Measurements from ENCODE around the gene KCNH1. TPM values are rescaled to one million over a fixed set of nuclear protein-coding genes. Genes with fewer than 3 reads are reported as not detected.
"Not testable (repeated sequence)": the region's sequence is repeated elsewhere in the genome, so short reads cannot be mapped to it uniquely, and the experiment has no call there.

KCNH1 gene
- total RNA-seq, 1 donor, result under 0.01 TPM

DNA sequence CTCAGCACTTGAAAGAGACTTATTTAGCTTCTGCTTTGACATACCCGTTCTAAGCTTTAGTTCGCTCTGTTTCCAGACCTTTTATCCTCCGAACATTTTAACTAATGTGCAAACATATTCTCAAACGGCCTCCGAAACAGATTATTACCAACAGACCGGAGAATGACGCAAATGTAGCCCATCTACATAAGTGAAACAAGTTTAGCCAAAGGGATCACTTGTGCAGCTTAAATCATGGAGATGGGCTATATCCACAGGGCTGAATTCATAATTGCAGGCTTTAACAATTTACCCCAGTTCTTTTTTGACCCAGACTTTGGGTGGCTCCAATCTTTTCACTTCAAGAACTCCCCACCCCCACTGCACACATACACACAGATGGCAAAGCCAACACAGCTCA, 119.7 kb downstream of the KCNH1 start:
- DNase-seq (ENCODE audit: low read depth in 2 of 3, low spot score in 2 of 3), result no peak

DNA sequence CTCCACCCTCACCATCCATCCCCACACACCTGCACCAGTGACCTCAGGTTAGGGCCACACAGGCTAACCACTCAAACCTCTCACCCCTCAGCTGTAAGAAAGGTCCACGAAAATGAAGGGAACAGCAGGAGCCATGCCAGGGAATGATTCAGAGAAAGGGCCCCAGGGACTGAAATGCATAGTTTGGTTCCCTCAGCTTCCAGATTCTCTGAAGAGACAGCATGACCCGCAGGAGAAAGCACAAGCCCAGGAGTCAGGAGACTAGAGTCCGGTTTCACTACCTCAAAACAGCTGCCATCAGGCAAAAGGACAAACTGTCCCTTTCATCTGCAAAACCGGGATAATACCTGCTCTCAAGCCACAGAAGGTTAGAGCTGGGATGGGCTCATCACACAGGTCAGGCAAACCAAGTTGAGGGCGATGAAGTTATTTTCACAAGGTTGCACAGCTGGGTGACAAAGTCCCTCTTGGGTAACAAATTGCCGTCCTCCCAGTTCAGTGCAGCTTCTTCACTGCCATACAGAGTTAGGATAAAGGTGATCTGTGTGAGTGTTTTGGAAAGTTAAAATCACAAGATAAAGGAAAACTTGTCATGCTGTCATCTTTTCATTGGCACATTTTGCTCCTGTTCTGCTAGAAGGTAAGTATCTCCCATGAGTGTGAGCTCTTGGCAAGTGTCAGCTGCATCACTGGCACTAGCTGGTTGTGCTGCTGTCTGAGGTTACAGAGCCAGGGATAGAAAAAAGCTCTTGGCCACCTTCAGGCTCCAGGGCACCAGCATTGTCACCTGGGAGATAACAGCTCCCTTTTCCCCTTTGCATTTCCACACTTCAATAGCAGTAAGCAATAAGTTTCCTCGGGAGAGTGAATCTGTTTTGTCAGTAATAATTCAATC, 120.4 kb downstream of the KCNH1 start:
- no peak for DNase-seq (ENCODE audit: low read depth in 2 of 3, low spot score in 2 of 3)

DNA sequence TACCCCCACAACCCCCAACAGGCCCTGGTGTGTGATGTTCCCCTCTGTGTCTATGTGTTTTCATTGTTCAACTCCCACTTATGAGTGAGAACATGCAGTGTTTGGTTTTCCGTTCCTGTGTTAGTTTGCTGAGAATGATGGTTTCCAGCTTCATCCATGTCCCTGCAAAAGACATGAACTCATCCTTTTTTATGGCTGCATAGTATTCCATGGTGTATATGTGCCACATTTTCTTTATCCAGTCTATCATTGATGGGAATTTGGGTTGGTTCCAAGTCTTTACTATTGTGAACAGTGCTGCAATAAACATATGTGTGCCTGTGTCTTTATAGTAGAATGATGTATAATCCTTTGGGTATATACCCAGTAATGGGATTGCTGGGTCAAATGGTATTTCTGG, 122.8 kb downstream of the KCNH1 start:
- DNase-seq (ENCODE audit: low read depth in 2 of 3, low spot score in 2 of 3), result not testable (repeated sequence)

DNA sequence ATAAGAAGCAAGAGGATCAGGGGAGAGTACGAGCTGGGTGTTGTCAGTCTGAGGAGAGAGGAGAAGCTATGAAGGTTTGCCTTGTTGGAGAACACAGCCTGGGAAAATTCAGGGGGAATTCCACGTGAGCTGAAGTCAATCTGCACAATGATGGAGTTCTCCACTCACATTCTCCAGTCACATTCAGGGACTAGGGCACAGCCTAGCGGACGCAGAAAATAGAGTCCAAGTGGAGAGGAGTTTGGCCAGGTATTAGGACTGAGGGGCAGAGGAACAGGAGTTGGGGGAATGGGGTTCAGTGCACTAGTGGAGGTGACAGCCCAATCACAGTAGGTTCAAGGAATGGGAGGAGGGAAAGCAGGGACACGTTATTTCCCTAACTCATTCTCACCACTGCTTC, 124.0 kb downstream of the KCNH1 start:
- no peak for DNase-seq (ENCODE audit: low read depth in 2 of 3, low spot score in 2 of 3)

GRCh38 chr1:211007830-211008229, 126.1 kb downstream of the KCNH1 start:
- no peak for DNase-seq (ENCODE audit: low read depth in 2 of 3, low spot score in 2 of 3)

- not testable (repeated sequence) for DNase-seq (ENCODE audit: low read depth in 2 of 3, low spot score in 2 of 3)
These were observed 138.0 kb downstream of the KCNH1 start for GRCh38 chr1:210995931-210996330.

DNA sequence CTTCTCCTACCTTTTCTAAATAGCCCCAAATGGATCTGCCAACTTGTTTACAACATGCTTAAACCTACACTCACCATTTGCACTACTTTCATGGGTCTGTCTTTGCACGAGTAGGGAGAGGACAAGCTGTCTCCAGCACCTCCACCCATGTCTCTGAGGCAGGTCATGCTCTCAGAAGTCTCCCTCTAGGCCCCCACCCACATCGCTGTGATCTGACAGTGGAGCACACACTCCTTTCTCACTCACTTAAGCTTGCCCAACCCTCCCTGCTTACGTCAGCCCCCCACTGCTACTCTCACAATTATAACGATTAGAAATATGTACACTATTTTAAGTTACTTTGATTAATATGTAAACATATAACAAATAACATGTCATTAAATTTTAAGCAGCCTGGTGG, 141.1 kb downstream of the KCNH1 start:
- DNase-seq (ENCODE audit: low read depth in 2 of 3, low spot score in 2 of 3), result no peak

DNA sequence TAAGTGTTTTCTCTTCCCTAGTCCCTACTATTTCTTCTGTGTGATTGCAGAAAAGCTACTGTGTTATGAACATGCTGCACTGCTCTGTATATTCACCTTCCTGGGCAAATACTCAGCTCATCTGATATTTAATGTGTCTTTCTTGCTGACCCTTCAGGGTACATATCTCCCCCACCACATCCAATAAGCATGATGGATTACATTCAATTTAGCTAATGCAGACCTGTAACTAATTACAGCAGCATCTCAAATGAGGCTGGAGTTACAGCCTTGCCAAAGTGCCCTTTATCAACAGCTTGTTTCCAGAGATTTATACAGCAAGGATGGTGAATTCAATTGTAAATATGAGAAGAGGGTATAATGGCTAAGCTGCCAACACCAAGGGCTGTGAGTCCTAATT, 144.0 kb downstream of the KCNH1 start:
- DNase-seq (ENCODE audit: low read depth in 2 of 3, low spot score in 2 of 3), result no peak

- DNase-seq (ENCODE audit: low read depth in 2 of 3, low spot score in 2 of 3), result no peak
These were observed 152.5 kb downstream of the KCNH1 start for GRCh38 chr1:210981490-210981889.

- no peak for DNase-seq (ENCODE audit: low read depth in 2 of 3, low spot score in 2 of 3)
These were observed 153.9 kb downstream of the KCNH1 start for GRCh38 chr1:210980082-210980481.

- DNase-seq (ENCODE audit: low read depth in 2 of 3, low spot score in 2 of 3), result no peak
These were observed 155.0 kb downstream of the KCNH1 start for GRCh38 chr1:210978974-210979354.

- no peak for DNase-seq (ENCODE audit: low read depth in 2 of 3, low spot score in 2 of 3)
These were observed 155.5 kb downstream of the KCNH1 start for GRCh38 chr1:210978316-210978973.

GRCh38 chr1:210951279-210951678, 182.7 kb downstream of the KCNH1 start:
- DNase-seq (ENCODE audit: low read depth in 2 of 3, low spot score in 2 of 3), result no peak

- DNase-seq (ENCODE audit: low read depth in 2 of 3, low spot score in 2 of 3), result peak; percentile 2 to 48 (median 19)
These were observed 183.9 kb downstream of the KCNH1 start for GRCh38 chr1:210949940-210950546.

DNA sequence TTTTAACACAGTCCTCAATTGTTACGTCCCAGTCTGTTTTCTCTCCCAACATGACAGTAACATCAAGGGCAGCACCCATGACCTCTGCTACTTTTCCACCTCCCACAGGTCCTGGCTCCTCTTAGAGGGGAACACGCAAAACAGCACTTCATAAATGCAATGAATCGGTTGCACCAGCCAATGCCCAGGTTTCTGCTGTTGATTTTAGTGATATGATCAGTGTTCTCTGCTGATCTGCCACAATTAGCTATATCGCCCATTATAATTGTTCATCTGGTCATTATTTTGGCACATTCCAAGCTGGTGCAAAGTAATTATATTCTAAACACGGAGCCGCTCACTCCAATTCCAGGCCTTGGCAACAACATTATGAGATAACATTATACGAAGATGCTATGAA, 184.5 kb downstream of the KCNH1 start:
- DNase-seq (ENCODE audit: low read depth in 2 of 3, low spot score in 2 of 3), result no peak

GRCh38 chr1:210949039-210949438, 184.9 kb downstream of the KCNH1 start:
- no peak for DNase-seq (ENCODE audit: low read depth in 2 of 3, low spot score in 2 of 3)

GRCh38 chr1:210944252-210944651, 189.7 kb downstream of the KCNH1 start:
- no peak for DNase-seq (ENCODE audit: low read depth in 2 of 3, low spot score in 2 of 3)

- no peak for DNase-seq (ENCODE audit: low read depth in 2 of 3, low spot score in 2 of 3)
These were observed 191.4 kb downstream of the KCNH1 start for GRCh38 chr1:210942513-210942912.

DNA sequence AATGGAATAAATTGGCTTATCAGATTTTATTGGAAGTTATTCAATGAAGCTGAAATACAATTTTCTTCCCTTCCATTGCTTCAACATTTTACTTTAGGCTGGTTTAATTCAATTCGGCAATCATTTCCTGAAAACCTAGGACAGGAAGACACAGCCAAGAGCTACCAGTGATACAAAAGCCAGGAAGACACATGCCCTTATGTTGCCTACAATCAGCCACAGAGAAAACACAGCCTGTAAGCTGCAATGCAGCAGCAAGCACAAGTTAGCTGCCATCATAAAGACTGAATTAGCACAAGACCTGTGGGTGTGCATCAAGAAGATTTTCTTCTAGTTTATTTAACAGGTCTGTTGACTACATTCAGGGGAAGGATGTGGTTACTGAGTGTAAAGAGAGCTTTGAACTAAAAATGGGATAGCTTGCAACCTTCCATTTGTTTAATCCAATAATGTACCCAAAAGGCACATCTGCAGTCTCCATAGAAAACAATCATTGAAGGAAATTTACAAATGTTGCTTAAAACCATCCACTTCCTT, 193.8 kb downstream of the KCNH1 start:
- DNase-seq (ENCODE audit: low read depth in 2 of 3, low spot score in 2 of 3), result no peak

DNA sequence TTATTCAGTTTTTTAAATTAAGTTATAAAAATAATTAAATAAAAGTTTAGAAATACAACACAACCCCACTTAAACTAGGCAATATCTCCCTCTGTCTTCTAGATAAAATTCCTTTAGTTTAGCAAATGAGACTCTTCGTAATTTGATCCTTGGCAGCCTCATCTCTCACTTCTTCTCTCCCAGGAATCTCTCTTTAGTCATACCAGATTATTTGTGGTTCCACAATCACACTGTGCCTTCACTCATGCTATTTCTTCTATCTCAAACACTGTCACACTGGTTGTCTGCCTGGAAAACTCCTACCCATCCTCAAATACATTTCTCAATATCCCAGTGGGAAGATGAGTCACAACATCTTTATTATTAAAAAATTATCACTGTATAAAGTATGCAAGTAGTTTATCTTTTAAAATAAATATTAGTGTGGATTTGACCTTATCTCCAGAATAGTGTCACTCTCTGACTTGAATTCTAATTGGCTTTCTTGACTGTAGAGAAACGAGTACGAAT, 195.5 kb downstream of the KCNH1 start:
- no peak for DNase-seq (ENCODE audit: low read depth in 2 of 3, low spot score in 2 of 3)

- DNase-seq (ENCODE audit: low read depth in 2 of 3, low spot score in 2 of 3), result no peak
These were observed 196.1 kb downstream of the KCNH1 start for GRCh38 chr1:210937846-210938245.

Measured in hematopoietic multipotent progenitor cell (in vitro differentiated cells).